Esophagus muscularis mucosa (tissue), 3 donors: ENCODE data around the gene SCAMP2.

ENCODE experiments used
- CTCF ChIP-seq, 3 experiments: fragments of 200-600 bp in 2 of 3; fragments of 450-650 bp in 1 of 3; sonication (generic) in 2 of 3; IDR thresholded peaks; one replicate each; pipeline ENCODE4 v1.5.1; 2017 to 2019; ENCODE audit warnings: antibody characterized with exemption in 3 of 3, mild to moderate bottlenecking in 2 of 3, moderate library complexity in 1 of 3
- POLR2A ChIP-seq: fragments of 450-650 bp; IDR thresholded peaks from one replicate; pipeline ENCODE4 v1.6.1; 2017; ENCODE audit warnings: antibody characterized with exemption, moderate library complexity, mild to moderate bottlenecking, low read depth
- POLR2AphosphoS5 ChIP-seq, 2 donors: sonication (generic); formaldehyde crosslinking; IDR thresholded peaks; one replicate each; pipeline ENCODE4 v1.6.1; 2017; ENCODE audit warnings: antibody characterized with exemption in 2 of 2

- TF ChIP-seq CTCF (IDR thresholded peaks at IDR 0.05) (no peak), POLR2A (no peak), POLR2AphosphoS5 (IDR thresholded peaks at IDR 0.05) (no peak)
Observed at GRCh38 chr15:74833376-74834107, 39.6 kb downstream of the SCAMP2 start.
